ENCODE measurements around the gene HNRNPLL. TPM values are rescaled to one million over a fixed set of nuclear protein-coding genes. Genes with fewer than 3 reads are reported as not detected.
"Not testable (repeated sequence)": the region's sequence is repeated elsewhere in the genome, so short reads cannot be mapped to it uniquely, and the experiment has no call there.

HNRNPLL gene
- total RNA-seq, 2 donors from 2014 or later = 84.9 to 122 TPM

DNA sequence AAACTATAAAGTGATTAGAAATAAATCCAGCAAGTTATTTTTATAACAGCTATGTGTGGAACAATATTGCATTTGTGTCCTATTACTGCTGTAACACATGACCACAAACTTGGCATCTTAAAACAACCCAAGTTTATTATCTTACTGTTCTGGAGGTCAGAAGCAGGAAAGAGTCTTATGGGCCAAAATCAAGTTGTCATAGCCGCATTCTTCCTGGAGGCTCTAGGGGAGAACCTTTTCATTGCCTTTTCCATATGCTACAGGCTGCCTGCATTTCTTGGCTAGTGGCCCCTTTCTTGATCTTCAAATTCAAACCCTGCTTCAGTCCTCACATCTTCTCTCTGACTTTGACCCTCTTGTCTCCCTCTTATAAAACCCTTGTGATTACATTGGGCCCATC is 27.0 kb upstream of the HNRNPLL start:
- no peak overlapping the region for H3K4me3 Mint-ChIP-seq
- no peaks in the 10 kb centered on the region for H3K9me3 Mint-ChIP-seq
- H3K4me1 Mint-ChIP-seq = peaks cover 25% of the 10 kb centered on the region
- H3K27me3 Mint-ChIP-seq = no peaks in the 10 kb centered on the region
- no peaks in the 10 kb centered on the region for H3K36me3 Mint-ChIP-seq (ENCODE audit: low read depth)
- ATAC-seq (replicated peaks) = no peak
- H3K27ac Mint-ChIP-seq = no peak overlapping the region

DNA sequence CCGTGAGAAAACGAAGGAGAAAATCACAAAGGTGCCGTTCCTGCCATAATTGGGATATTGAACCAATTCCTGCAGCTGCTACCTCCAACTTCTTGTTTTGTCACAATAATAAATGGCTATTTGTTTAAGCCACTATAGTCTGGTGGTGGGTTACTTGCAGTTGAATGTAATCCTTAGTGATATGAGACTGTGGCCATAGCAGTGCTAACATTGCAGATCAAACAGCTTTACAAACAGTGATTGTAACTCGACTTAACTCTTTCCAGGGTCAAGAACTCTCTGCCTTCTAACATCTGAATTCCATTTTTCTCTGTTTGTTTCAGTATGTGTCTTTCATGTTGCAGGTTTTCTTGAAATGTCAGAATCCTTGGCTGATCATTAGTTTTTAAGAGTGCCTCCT is 24.7 kb upstream of the HNRNPLL start:
- Mint-ChIP-seq H3K27me3 (no peaks in the 10 kb centered on the region), H3K4me1 (peaks cover 19% of the 10 kb centered on the region), H3K27ac (no peak overlapping the region), H3K36me3 (ENCODE audit: low read depth) (no peaks in the 10 kb centered on the region), H3K4me3 (peak overlapping the region; percentile 76), H3K9me3 (no peaks in the 10 kb centered on the region)
- no peak for ATAC-seq (replicated peaks)

DNA sequence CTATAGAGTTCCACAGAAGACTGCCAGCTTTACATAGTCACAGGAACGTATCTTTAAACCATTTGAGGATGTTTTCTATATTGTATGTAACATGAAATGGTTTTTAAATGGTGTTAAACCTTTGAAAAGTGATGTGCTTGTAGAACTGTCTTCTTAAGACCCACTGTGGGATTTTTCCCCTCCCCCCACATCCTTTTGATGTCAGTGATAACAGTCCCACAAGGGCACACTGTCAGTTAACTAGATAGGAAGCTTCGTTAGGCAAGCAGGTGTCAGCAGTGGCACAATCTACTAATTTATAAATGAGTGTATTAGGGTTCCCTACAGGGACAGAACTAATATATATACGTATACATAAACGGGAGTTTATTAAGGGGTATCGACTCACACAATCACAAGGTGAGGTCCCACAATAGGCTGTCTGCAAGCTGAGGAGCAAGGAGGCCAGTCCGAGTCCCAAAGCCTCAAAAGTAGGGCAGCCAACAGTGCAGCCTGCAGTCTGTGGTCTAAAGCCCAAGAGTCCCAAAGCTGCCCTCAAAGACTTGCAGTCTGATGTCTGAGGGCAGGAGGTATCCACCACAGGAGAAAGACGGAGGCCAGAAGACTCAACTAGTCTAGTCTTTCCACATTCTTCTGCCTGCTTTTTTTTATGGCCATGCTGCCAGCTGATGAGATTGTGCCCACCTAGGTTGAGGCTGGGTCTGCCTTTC is 23.8 kb upstream of the HNRNPLL start:
- peaks cover 22% of the 10 kb centered on the region for H3K4me1 Mint-ChIP-seq
- H3K27ac Mint-ChIP-seq = peak overlapping the region; percentile 83
- H3K9me3 Mint-ChIP-seq = no peaks in the 10 kb centered on the region
- H3K27me3 Mint-ChIP-seq = no peaks in the 10 kb centered on the region
- ATAC-seq (replicated peaks) = peak; percentile 65
- H3K36me3 Mint-ChIP-seq (ENCODE audit: low read depth) = no peaks in the 10 kb centered on the region
- peak overlapping the region; percentile 76 for H3K4me3 Mint-ChIP-seq

DNA sequence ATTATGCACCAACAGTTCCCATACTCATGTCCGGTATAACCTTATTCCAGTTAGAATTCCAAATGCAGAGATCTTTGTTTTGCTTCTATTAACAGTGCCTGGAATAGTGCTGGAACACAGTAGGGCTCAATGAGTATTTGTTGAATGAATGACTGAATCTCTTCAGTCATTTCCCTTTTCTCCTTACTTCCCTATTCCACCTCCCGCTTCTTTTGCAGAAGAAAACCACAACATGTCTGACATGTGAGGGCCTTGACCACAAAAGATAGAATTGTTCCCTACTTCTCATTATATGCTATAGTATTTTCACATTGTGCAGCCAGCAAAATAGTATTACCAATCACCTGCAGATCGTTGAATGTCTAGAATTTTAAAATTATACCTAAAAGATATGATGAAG is 19.5 kb upstream of the HNRNPLL start:
- H3K4me1 Mint-ChIP-seq = peaks cover 23% of the 10 kb centered on the region
- no peaks in the 10 kb centered on the region for H3K27me3 Mint-ChIP-seq
- H3K27ac Mint-ChIP-seq = no peak overlapping the region
- no peak for ATAC-seq (replicated peaks)
- no peaks in the 10 kb centered on the region for H3K36me3 Mint-ChIP-seq (ENCODE audit: low read depth)
- no peak overlapping the region for H3K4me3 Mint-ChIP-seq
- no peaks in the 10 kb centered on the region for H3K9me3 Mint-ChIP-seq

DNA sequence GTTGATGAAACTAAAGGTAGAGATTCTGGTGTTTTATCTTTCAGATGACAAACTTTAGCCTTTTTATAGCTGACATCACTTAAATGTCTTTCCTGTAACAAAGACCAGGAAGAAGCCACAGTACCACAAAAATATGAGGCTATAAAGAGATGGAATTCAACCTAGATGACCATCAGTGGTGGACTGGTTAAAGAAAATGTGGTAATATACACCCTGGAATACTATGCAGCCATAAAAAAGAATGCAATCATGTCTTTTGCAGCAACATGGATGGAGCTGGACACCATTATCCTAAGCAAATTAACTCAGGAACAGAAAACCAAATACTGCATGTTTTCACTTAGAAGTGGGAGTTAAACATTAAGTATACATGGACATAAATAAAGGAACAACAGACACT is 18.3 kb upstream of the HNRNPLL start:
- Mint-ChIP-seq H3K36me3 (ENCODE audit: low read depth) (no peaks in the 10 kb centered on the region), H3K27ac (no peak overlapping the region), H3K9me3 (no peaks in the 10 kb centered on the region), H3K4me1 (peaks cover 14% of the 10 kb centered on the region), H3K4me3 (no peak overlapping the region), H3K27me3 (no peaks in the 10 kb centered on the region)
- ATAC-seq (replicated peaks) = no peak

DNA sequence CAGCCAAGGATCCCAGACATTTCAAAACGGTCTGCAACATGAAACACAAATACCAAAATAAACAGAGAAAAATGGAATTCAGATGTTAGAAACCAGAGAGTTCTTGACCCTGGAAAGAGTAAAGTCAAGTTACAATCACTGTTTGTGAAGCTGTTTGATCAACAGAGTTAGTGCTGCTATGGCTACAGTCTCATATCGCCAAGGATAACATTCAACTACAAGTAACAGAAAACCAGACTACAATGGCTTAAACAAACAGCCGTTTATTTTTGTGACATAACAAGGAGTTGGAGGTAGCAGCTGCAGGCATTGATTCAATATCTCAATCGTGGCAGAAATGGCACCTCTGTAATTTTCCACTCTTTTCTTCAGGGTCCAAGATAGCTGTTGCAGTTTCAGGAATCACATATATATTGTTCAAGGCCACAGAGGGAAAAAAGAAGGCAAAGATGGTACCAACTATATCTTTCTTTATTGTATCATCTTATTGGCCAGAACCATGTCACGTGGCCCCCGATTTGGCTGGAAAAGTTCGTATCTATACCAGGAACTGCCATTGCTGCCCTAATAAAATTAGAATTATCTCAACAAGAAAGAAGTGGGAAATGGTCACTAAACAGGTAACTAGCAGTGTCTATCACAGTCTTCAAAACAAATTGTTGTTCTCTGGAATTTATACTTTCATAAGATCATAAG is 17.7 kb upstream of the HNRNPLL start:
- peaks cover 20% of the 10 kb centered on the region for H3K4me1 Mint-ChIP-seq

DNA sequence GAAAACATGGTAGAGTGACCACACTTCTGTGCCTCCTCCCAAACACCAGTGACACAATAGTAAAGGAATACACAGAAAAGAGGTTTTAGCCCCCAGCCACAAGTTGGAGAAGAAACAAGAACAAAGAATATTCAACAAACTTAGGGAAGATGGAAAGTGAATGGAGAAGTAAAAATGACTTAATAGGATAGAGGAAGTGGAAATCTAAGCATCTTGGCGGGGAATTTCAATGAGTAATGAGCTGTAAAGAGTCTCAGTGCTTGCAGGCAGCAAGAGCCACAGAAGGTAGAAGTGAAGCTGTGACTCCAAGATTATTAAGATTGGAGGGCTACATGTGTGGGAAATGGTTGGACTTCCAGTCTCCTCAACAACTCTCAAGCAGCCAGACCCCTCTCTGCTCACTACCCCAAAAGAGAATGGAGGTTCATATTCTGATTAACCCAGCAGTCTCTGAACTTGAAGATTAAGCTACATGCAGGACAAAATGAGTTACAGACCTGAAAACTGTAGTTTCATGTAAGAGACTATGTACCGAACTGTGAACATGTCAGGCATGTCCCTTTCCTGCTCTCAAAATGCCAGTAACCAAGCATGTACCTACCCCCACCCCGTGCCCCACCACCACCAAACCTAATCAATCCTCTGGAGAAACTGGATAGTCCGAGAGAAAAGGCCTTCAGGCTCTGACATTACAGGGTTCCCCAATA is 16.9 kb upstream of the HNRNPLL start:
- Mint-ChIP-seq H3K27ac (no peak overlapping the region), H3K4me3 (no peak overlapping the region), H3K36me3 (ENCODE audit: low read depth) (no peaks in the 10 kb centered on the region), H3K27me3 (no peaks in the 10 kb centered on the region), H3K9me3 (no peaks in the 10 kb centered on the region), H3K4me1 (peaks cover 20% of the 10 kb centered on the region)
- no peak for ATAC-seq (replicated peaks)

More for the DNA sequence above, 17.7 kb upstream of the HNRNPLL start:
- ATAC-seq (replicated peaks) = no peak
- Mint-ChIP-seq H3K27ac (no peak overlapping the region), H3K27me3 (no peaks in the 10 kb centered on the region), H3K36me3 (ENCODE audit: low read depth) (no peaks in the 10 kb centered on the region), H3K9me3 (no peaks in the 10 kb centered on the region), H3K4me3 (no peak overlapping the region)

DNA sequence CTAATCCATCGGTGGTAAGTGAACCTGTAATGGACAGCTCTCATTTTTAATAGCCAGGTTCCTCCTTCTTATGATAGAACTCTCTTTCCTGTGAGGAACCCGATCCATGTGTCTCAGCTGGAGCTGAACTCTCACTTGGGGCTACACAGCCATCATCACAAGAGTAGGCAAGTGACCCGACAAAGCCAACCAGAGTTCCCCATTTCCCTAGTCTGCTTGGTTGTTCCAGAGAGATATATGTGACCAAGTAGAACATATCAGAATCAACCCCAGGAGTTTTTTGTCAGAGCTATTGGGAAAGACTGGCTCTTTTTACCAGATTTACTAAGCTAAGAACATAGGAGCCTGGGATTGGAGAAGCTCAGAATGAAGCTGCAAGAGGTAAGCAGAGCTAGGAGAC is 14.6 kb upstream of the HNRNPLL start:
- no peaks in the 10 kb centered on the region for H3K36me3 Mint-ChIP-seq (ENCODE audit: low read depth)
- no peaks in the 10 kb centered on the region for H3K9me3 Mint-ChIP-seq
- peaks cover 25% of the 10 kb centered on the region for H3K4me1 Mint-ChIP-seq
- no peak for ATAC-seq (replicated peaks)
- no peak overlapping the region for H3K27ac Mint-ChIP-seq
- no peak overlapping the region for H3K4me3 Mint-ChIP-seq
- H3K27me3 Mint-ChIP-seq = no peaks in the 10 kb centered on the region

DNA sequence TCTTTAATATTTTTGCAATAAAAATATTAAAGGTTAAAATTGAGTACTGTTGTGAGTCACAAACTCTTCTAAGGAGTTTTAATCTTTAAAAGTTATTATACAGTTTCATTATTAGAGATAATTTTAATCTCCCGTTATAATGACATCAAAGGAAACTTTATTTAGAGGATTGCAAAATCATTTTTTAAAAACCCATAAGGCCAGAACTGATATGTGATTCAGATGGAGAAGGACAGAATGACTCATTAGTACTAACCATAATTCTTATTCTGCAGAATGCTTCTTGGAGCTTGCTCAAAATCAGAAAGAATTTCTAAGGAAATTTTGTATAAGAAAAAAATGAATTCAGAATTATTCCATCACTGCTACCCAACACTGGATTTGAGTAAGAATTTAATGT is 12.5 kb upstream of the HNRNPLL start:
- Mint-ChIP-seq H3K27me3 (no peaks in the 10 kb centered on the region), H3K4me1 (peaks cover 30% of the 10 kb centered on the region), H3K4me3 (peak overlapping the region; percentile 10), H3K27ac (peak overlapping the region; percentile 56), H3K9me3 (no peaks in the 10 kb centered on the region), H3K36me3 (ENCODE audit: low read depth) (no peaks in the 10 kb centered on the region)
- peak; percentile 72 for ATAC-seq (replicated peaks)

DNA sequence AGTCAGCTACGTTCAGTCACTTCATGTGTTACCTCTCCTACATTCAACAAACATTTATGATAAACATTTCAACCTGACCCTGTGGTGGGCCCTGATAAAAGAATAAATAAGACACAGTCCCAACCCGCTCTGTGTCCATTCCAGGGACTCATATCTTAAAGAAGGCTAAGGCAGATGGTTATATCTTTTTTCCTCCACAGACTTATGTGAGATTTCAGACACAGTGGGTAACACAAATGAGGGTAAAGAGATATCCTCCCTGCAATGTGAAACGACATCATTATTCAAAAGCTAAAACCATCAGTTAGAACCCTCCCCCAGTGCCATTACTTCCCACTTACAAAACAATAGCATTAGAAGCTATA is 11.1 kb upstream of the HNRNPLL start:
- no peaks in the 10 kb centered on the region for H3K9me3 Mint-ChIP-seq
- no peaks in the 10 kb centered on the region for H3K27me3 Mint-ChIP-seq
- H3K4me1 Mint-ChIP-seq = peaks cover 29% of the 10 kb centered on the region
- no peak for ATAC-seq (replicated peaks)
- no peaks in the 10 kb centered on the region for H3K36me3 Mint-ChIP-seq (ENCODE audit: low read depth)
- H3K4me3 Mint-ChIP-seq = no peak overlapping the region
- H3K27ac Mint-ChIP-seq = peak overlapping the region; percentile 40

DNA sequence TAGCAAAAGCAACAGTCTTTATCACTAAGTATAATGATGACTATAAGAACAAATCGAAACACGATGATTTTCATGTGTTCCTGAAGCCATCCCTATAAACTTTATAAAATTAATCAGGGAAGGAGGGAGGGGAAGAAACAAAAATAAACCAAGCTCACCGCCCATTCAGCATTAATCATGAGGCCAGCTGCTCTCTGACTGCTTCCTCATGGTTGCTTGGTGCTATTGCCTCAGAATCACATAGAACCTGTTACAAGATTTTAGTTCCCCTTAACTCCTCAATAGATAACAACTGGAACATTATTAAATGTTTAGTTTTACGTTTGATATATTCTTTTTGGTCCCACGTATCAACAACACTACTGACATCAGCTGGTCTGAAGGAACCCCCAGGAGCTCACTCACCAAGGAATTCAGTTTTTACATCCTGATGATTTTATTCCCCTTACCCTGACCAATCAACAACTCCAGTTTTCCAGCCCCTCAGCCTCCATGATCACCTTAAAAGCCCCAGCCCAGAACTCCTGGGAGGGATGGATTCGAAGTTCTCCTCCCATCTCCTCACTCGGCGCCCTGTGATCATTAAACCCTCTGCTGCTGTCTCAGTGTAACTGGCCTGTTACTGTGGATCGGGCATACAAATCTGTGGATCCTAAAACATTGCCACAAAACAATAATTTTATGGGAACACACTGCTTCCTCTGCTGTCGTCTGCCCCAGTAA is 10.6 kb upstream of the HNRNPLL start:
- Mint-ChIP-seq H3K27ac (peak overlapping the region; percentile 40), H3K27me3 (no peaks in the 10 kb centered on the region), H3K36me3 (ENCODE audit: low read depth) (no peaks in the 10 kb centered on the region), H3K4me1 (peaks cover 33% of the 10 kb centered on the region), H3K4me3 (no peak overlapping the region), H3K9me3 (no peaks in the 10 kb centered on the region)
- ATAC-seq (replicated peaks) = no peak

DNA sequence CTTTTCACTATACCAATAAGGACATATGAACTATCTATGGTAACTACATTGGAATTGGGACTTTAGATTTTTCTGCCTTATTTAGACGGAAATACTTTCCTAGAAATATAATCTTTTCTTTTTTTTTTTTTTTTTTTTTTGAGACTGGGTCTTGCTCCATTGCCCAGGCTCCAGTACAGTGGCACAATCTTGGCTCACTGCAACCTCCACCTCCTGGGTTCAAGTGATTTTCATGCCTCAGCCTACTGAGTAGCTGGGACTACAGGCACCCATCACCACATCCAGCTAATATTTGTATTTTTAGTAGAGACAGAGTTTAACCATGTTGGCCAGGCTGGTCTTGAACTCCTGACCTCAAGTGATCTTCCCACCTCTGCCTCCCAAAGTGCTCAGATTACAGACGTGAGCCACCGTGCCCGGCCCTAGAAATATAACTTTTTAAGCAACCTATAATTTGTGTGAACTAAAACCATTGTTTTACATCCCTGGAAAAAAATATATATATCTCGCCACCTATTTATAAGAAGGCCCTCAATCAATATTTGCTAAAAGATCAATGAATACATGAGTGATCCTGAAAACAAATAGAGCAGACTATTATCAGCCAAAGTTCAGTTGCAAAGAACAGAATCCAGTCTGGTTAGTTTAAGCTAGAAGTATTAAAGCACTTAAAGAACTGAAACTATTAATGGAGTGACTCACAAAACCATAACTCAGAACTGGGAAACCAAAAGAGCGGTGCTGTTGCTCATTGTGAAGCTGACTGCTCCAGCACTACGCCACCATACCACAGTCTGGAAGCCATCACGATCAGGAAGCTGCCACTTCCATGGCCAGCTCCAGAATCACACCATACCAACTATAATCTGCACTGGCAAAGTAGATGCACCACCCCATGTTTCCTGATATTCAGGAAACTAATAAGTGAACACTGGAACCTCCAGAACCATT is 8.4 kb upstream of the HNRNPLL start:
- H3K4me3 Mint-ChIP-seq = peak overlapping the region; percentile 54
- peaks cover 36% of the 10 kb centered on the region for H3K4me1 Mint-ChIP-seq
- no peaks in the 10 kb centered on the region for H3K9me3 Mint-ChIP-seq
- ATAC-seq (replicated peaks) = peak; percentile 90
- peak overlapping the region; percentile 62 for H3K27ac Mint-ChIP-seq
- no peaks in the 10 kb centered on the region for H3K27me3 Mint-ChIP-seq
- no peaks in the 10 kb centered on the region for H3K36me3 Mint-ChIP-seq (ENCODE audit: low read depth)

DNA sequence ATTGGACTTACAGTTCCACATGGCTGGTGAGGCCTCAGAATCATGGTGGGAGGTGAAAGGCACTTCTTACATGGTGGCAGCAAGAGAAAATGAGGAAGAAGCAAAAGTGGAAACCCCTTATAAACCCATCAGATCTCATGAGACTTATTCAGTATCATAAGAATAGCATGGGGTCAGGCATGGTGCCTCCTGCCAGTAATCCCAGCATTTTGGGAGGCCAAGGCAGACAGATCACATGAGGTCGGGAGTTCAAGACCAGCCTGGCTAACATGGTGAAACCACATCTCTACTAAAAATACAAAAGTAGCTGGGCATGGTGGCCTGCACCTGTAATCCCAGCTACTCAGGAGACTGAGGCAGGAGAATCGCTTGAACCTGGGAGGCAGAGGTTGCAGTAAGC is 6.5 kb upstream of the HNRNPLL start:
- peak overlapping the region; percentile 52 for H3K4me3 Mint-ChIP-seq
- not testable (repeated sequence) for H3K36me3 Mint-ChIP-seq (ENCODE audit: low read depth); H3K27me3 Mint-ChIP-seq; H3K9me3 Mint-ChIP-seq; ATAC-seq (replicated peaks)
- H3K4me1 Mint-ChIP-seq = peaks cover 28% of the 10 kb centered on the region
- H3K27ac Mint-ChIP-seq = peak overlapping the region; percentile 25

DNA sequence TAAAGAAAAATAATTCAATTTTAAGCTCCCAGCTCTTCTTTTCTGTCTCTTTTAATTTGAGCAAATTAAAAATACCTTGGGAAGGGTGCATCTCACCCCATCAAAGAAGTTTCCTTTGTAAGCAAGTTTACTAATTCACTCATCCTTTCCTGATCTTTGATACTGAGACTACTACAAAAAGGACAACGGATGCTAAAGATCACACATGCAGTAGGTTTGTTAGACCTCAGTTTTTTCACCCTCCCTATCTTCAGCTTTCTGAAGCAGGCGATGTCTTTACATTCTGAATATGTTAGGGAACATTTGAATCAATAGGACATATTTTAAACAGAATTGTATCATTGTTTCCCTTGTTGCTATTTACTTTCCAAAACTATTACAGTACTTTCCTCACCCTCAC is 6.0 kb upstream of the HNRNPLL start:
- H3K4me3 Mint-ChIP-seq = peak overlapping the region; percentile 52
- no peaks in the 10 kb centered on the region for H3K27me3 Mint-ChIP-seq
- no peaks in the 10 kb centered on the region for H3K36me3 Mint-ChIP-seq (ENCODE audit: low read depth)
- H3K27ac Mint-ChIP-seq = peak overlapping the region; percentile 25
- no peaks in the 10 kb centered on the region for H3K9me3 Mint-ChIP-seq
- ATAC-seq (replicated peaks) = no peak
- peaks cover 27% of the 10 kb centered on the region for H3K4me1 Mint-ChIP-seq
